RCC 7860 (cell line): Measurements from ENCODE around the gene ELMO2.
A peak's percentile ranks its signal among the peaks of the same experiment; 100 is the strongest.

Source experiments
- DNase-seq: peaks from one replicate; pipeline ENCODE4 v3.0.0-alpha.2; 2015; ENCODE audit warnings: low spot score
- FAIRE-seq: peaks from 2 replicates; lab custom pipeline; 2012; peaks lifted over from hg19 to GRCh38; lab: Jason Lieb, UNC

ELMO2 gene

GRCh38 chr20:46406200-46406985 is at the start of gene ELMO2:
Gene ELMO2, minus strand, starts transcription at chr20:46406615. Its CDS starts 12,133 bp downstream, at chr20:46394482.
- DNase-seq (peak; percentile 92), FAIRE-seq (peak; percentile 53)

- DNase-seq: no peak
- no peak for FAIRE-seq
Observed at GRCh38 chr20:46455729-46456128, 49.3 kb upstream of the ELMO2 start.

GRCh38 chr20:46446851-46447250 is 40.4 kb upstream of the ELMO2 start:
- FAIRE-seq (no peak), DNase-seq (no peak)

- FAIRE-seq (no peak), DNase-seq (no peak)
Observed at GRCh38 chr20:46439837-46440236, 33.4 kb upstream of the ELMO2 start.

- FAIRE-seq: no peak
- DNase-seq: peak; percentile 25
Observed at GRCh38 chr20:46438156-46438750, 31.8 kb upstream of the ELMO2 start.

GRCh38 chr20:46435146-46435545 is 28.7 kb upstream of the ELMO2 start:
- FAIRE-seq: no peak
- no peak for DNase-seq

- no peak for DNase-seq
- FAIRE-seq: no peak
Observed at GRCh38 chr20:46434597-46434996, 28.2 kb upstream of the ELMO2 start.

GRCh38 chr20:46433051-46433450 is 26.6 kb upstream of the ELMO2 start:
- FAIRE-seq: no peak

GRCh38 chr20:46430921-46431712 is 24.7 kb upstream of the ELMO2 start:
- no peak for DNase-seq
- no peak for FAIRE-seq

More at GRCh38 chr20:46433051-46433450, 26.6 kb upstream of the ELMO2 start:
- DNase-seq: no peak

GRCh38 chr20:46427384-46427783 is 21.0 kb upstream of the ELMO2 start:
- FAIRE-seq (no peak), DNase-seq (no peak)

GRCh38 chr20:46423882-46424482 is 17.6 kb upstream of the ELMO2 start:
- DNase-seq (no peak), FAIRE-seq (no peak)

GRCh38 chr20:46423342-46423741 is 16.9 kb upstream of the ELMO2 start:
- no peak for DNase-seq
- FAIRE-seq: no peak

GRCh38 chr20:46420878-46421277 is 14.5 kb upstream of the ELMO2 start:
- FAIRE-seq: no peak
- no peak for DNase-seq

GRCh38 chr20:46419882-46420281 is 13.5 kb upstream of the ELMO2 start:
- DNase-seq: no peak
- FAIRE-seq: peak; percentile 70

- FAIRE-seq: no peak
- no peak for DNase-seq
Observed at GRCh38 chr20:46416839-46417238, 10.4 kb upstream of the ELMO2 start.

GRCh38 chr20:46416421-46416820 is 10.0 kb upstream of the ELMO2 start:
- FAIRE-seq: no peak
- DNase-seq: no peak

GRCh38 chr20:46415773-46416172 is 9.4 kb upstream of the ELMO2 start:
- FAIRE-seq: no peak

GRCh38 chr20:46414608-46415007 is 8.2 kb upstream of the ELMO2 start:
- FAIRE-seq (no peak), DNase-seq (no peak)

More at GRCh38 chr20:46415773-46416172, 9.4 kb upstream of the ELMO2 start:
- no peak for DNase-seq

GRCh38 chr20:46411637-46412036 is 5.2 kb upstream of the ELMO2 start:
- DNase-seq: no peak
- no peak for FAIRE-seq

GRCh38 chr20:46408281-46408731 is 1.9 kb upstream of the ELMO2 start:
- DNase-seq (no peak), FAIRE-seq (no peak)

GRCh38 chr20:46407671-46407996 is 1.2 kb upstream of the ELMO2 start:
- FAIRE-seq: no peak

More at GRCh38 chr20:46407671-46407996, 1.2 kb upstream of the ELMO2 start:
- DNase-seq: no peak
